OCI-LY3 (cell line): ENCODE measurements around the gene OR8H1.

Experiments used
- H2AFZ ChIP-seq: fragments of 200-600, 300-600 bp; shearing (Covaris generic); 2 replicates; pipeline ENCODE4 v1.6.0; 2014; ENCODE audit warnings: antibody characterized with exemption, low read depth, low read length
- H3K27ac ChIP-seq: fragments of 200-600, 300-600 bp; sonication (generic); 2 replicates; pipeline ENCODE4 v1.5.1; 2014; ENCODE audit warnings: mild to moderate bottlenecking, low read length, moderate library complexity, mixed read lengths
- H3K27me3 ChIP-seq: fragments of 200-600, 300-600 bp; sonication (generic); 2 replicates; pipeline ENCODE4 v1.6.1; 2014; ENCODE audit warnings: low read depth, low read length, mixed read lengths
- H3K36me3 ChIP-seq: fragments of 200-600, 300-600 bp; sonication (generic); replicated peaks from 2 replicates; pipeline ENCODE3; 2014; ENCODE audit warnings: low read depth, low read length, mixed read lengths
- H3K4me1 ChIP-seq: fragments of 300-600, 200-600 bp; sonication (generic); 2 replicates; pipeline ENCODE4 v1.6.1; 2014; ENCODE audit warnings: low read length, mixed read lengths
- H3K4me2 ChIP-seq: fragments of 200-600, 300-600 bp; sonication (generic); 2 replicates; pipeline ENCODE4 v1.6.1; 2014; ENCODE audit warnings: low read length, mixed read lengths
- H3K4me3 ChIP-seq: fragments of 300-600, 200-600 bp; sonication (generic); 2 replicates; pipeline ENCODE4 v1.5.1; 2014; ENCODE audit warnings: antibody characterized with exemption, mild to moderate bottlenecking, low read length, moderate library complexity
- H3K79me2 ChIP-seq: fragments of 300-600, 200-600 bp; shearing (Covaris generic); 2 replicates; pipeline ENCODE4 v1.6.1; 2014; ENCODE audit warnings: mild to moderate bottlenecking, low read length, mixed read lengths
- H3K9ac ChIP-seq: fragments of 300-600, 200-600 bp; shearing (Covaris generic); 2 replicates; pipeline ENCODE4 v1.6.0; 2014; ENCODE audit warnings: mild to moderate bottlenecking, low read length, moderate library complexity
- H3K9me3 ChIP-seq: fragments of 200-600, 300-600 bp; shearing (Covaris generic); 2 replicates; pipeline ENCODE4 v1.6.1; 2014; ENCODE audit warnings: low read length, mixed read lengths; ENCODE audit not compliant: insufficient read depth
- H4K20me1 ChIP-seq: fragments of 200-600, 300-600 bp; sonication (generic); 2 replicates; pipeline ENCODE4 v1.6.1; 2016; ENCODE audit warnings: low read length, mixed read lengths; ENCODE audit not compliant: insufficient read depth
- EZH2phosphoT487 ChIP-seq: fragments of 200-600 bp; shearing (Covaris generic); IDR thresholded peaks from 2 replicates; pipeline ENCODE4 v1.6.1; 2018; ENCODE audit warnings: antibody characterized with exemption, mixed run types, low read depth
- TF ChIP-seq, protein P1 (sequence below): fragments of 200-600, 300-600 bp; sonication (generic); IDR thresholded peaks from 2 replicates; pipeline ENCODE4 v1.5.1; 2014; ENCODE audit warnings: antibody characterized with exemption, low read length, low read depth

OR8H1 gene

DNA sequence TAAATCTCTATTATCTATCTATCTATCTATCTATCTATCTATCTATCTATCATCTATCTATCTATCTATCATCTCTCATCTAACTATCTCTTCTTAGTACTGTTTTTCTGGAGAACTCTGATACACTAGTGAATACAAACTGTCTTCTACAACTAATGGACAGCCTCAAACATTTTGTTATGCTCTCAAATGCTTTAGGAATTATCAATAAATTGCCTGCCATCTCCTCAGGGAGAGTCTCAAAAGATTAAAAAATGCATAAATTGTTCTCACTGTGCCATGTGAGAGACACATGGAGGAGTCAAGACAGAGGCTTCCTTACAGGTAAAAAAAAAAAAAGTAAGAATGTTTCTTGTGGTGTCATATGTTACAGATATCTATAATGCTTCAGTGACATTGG lies 22.8 kb upstream of the OR8H1 start, which contains the start of gene OR8K3:
Gene OR8K3 (plus strand): TSS at position 301 of the 400 bp plus-strand sequence. CDS start 3,163 bp downstream, outside the sequence.
- H3K79me2 ChIP-seq = no peaks in the 10 kb centered on the region
- H3K4me2 ChIP-seq = no peak within 1 kb of the TSS
- H2AFZ ChIP-seq = no peak within 1 kb of the TSS
- no peaks in the 10 kb centered on the region for H3K9me3 ChIP-seq
- TF ChIP-seq, protein P1, sequence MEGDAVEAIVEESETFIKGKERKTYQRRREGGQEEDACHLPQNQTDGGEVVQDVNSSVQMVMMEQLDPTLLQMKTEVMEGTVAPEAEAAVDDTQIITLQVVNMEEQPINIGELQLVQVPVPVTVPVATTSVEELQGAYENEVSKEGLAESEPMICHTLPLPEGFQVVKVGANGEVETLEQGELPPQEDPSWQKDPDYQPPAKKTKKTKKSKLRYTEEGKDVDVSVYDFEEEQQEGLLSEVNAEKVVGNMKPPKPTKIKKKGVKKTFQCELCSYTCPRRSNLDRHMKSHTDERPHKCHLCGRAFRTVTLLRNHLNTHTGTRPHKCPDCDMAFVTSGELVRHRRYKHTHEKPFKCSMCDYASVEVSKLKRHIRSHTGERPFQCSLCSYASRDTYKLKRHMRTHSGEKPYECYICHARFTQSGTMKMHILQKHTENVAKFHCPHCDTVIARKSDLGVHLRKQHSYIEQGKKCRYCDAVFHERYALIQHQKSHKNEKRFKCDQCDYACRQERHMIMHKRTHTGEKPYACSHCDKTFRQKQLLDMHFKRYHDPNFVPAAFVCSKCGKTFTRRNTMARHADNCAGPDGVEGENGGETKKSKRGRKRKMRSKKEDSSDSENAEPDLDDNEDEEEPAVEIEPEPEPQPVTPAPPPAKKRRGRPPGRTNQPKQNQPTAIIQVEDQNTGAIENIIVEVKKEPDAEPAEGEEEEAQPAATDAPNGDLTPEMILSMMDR = no peak
- no peak for TF ChIP-seq EZH2phosphoT487
- no peaks in the 10 kb centered on the region for H4K20me1 ChIP-seq
- no peaks in the 10 kb centered on the region for H3K4me1 ChIP-seq
- no peaks in the 10 kb centered on the region for H3K27me3 ChIP-seq
- H3K27ac ChIP-seq = no peak within 1 kb of the TSS
- H3K4me3 ChIP-seq = no peak within 1 kb of the TSS
- H3K36me3 ChIP-seq = no peaks in the 10 kb centered on the region
- H3K9ac ChIP-seq = no peak within 1 kb of the TSS

DNA sequence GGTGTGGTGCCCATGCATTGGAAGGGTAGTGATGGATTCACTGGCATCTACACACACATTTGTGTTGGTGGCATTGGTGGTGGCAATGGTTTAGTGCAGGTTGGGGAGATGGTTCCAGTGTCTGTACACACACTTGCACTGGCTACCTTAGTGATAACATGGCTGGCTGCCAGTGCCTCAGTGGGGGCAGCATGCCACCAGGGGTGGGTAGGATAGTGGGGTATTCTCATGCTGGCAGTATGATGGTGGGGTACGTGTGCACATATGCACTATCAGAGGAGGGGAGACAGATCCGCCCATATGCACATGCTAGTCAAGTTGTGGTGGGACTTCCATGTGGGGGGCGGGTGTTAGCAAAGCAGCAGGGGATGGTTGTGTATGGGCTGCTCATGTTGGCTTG lies 15.8 kb upstream of the OR8H1 start:
- Histone ChIP-seq H3K4me2 (no peak overlapping the region), H3K27me3 (no peaks in the 10 kb centered on the region), H2AFZ (no peak overlapping the region), H3K4me3 (no peak overlapping the region), H3K79me2 (no peaks in the 10 kb centered on the region), H3K27ac (no peak overlapping the region), H3K36me3 (no peaks in the 10 kb centered on the region), H3K9ac (no peak overlapping the region), H3K9me3 (no peaks in the 10 kb centered on the region), H3K4me1 (no peaks in the 10 kb centered on the region), H4K20me1 (no peaks in the 10 kb centered on the region)
- TF ChIP-seq, protein P1 = no peak
- TF ChIP-seq EZH2phosphoT487 = no peak

DNA sequence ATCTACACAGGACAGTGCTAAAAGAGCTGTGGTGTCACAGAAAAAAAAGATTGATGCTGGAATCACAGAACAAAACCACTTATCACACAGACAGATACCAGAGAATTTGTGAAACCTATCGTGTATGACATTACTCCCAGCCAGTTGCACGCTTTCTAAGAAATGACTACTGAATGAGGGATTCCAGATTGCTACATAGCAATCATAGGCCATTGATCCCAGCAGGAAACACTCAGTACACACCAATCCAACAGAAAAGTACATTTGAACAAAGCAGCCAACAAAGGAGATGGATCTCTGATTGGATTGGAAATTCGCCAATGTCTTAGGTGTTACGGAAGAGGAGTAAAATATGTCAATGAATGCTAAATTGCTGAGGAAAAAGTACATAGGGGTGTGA lies 4.8 kb upstream of the OR8H1 start:
- Histone ChIP-seq H3K4me2 (no peak overlapping the region), H2AFZ (no peak overlapping the region), H3K4me1 (no peaks in the 10 kb centered on the region), H3K27me3 (no peaks in the 10 kb centered on the region), H3K27ac (no peak overlapping the region), H4K20me1 (no peaks in the 10 kb centered on the region), H3K4me3 (no peak overlapping the region), H3K9me3 (no peaks in the 10 kb centered on the region), H3K9ac (no peak overlapping the region), H3K79me2 (no peaks in the 10 kb centered on the region), H3K36me3 (no peaks in the 10 kb centered on the region)
- no peak for TF ChIP-seq EZH2phosphoT487
- TF ChIP-seq, protein P1 = no peak

DNA sequence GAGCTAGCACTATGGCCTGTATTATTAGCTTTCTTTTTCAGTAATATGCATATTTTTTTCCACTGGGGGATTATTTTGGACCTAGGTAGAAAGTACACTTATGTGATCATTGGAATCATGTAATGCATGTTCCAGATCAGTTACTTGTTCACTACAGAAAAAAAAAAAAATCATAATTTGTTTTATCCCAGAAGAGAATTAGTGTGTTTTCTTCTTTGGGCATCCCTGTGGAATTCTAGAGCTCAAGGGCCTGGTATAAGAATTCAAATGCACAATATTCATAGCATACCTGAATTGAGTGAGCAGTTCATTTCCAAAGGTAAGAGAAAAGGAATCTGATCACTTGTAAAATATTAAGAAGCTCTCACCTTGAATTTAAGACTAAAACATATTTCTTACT lies 18.2 kb downstream of the OR8H1 start, which contains the start of gene OR5T1:
Gene OR5T1 (plus strand): TSS at position 301 of the 400 bp plus-strand sequence. CDS start 1,485 bp downstream, outside the sequence.
- no peak within 1 kb of the TSS for H3K27ac ChIP-seq
- no peaks in the 10 kb centered on the region for H3K36me3 ChIP-seq
- no peak within 1 kb of the TSS for H3K4me2 ChIP-seq
- H3K9ac ChIP-seq = no peak within 1 kb of the TSS
- TF ChIP-seq, protein P1 = no peak
- no peak for TF ChIP-seq EZH2phosphoT487
- no peaks in the 10 kb centered on the region for H3K79me2 ChIP-seq
- no peaks in the 10 kb centered on the region for H3K9me3 ChIP-seq
- no peaks in the 10 kb centered on the region for H4K20me1 ChIP-seq
- H3K4me1 ChIP-seq = no peaks in the 10 kb centered on the region
- H2AFZ ChIP-seq = no peak within 1 kb of the TSS
- no peak within 1 kb of the TSS for H3K4me3 ChIP-seq
- H3K27me3 ChIP-seq = no peaks in the 10 kb centered on the region
